HG03354 (cell line): ENCODE measurements around the gene P2RY6.
"Not testable (repeated sequence)": the region's sequence is repeated elsewhere in the genome, so short reads cannot be mapped to it uniquely, and the experiment has no call there.

ENCODE experiments used
- ATAC-seq: cut with Tn5 transposase; IDR thresholded peaks from one replicate; pipeline ENCODE4 v1.9.1; 2021; ENCODE audit warnings: mild to moderate bottlenecking; ENCODE audit not compliant: unreplicated experiment, poor library complexity, severe bottlenecking

The P2RY6 gene

GRCh38 chr11:73273222-73273895 is 1.2 kb downstream of the P2RY6 start:
- no peak for ATAC-seq

GRCh38 chr11:73274191-73274590 is 2.1 kb downstream of the P2RY6 start:
- ATAC-seq: not testable (repeated sequence)

- no peak for ATAC-seq
Measured at GRCh38 chr11:73274722-73275380, 2.7 kb downstream of the P2RY6 start.

DNA sequence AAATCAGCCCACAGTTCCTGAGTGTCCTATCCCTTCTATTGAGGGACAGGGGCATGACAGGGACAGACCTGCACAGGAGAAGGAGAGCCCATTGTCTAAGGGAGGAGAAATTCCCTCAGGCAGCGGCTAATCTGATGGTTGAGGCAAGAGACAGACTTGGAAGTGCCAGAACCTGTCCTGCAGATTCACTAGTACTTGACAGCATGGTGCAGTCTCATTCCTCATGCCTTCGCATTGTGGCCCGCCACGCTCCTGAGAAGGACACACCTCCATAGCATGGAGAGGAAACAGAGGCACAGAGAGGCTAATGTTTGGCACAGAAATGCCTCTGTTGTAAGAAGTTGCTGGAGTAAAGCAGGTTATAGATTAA is 3.2 kb downstream of the P2RY6 start:
- no peak for ATAC-seq

DNA sequence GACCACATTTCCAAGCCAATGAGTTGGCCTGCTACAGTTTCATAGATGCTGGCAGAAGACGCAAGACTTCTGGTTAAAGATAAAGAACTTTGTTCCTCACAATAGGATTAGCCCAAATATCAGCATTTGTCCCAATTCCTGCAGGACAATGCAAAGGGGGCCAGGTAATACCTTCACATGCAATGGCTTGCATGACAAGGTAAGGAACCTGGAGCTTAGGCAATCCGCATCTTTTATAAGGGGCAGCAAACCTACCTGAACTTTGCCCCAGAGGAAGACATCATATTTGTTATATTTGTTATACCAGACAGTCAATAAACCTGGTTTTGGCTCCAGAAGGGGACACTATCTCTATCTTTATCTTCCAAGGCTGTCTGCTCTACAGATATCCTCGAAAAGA is 5.3 kb downstream of the P2RY6 start:
- no peak for ATAC-seq

DNA sequence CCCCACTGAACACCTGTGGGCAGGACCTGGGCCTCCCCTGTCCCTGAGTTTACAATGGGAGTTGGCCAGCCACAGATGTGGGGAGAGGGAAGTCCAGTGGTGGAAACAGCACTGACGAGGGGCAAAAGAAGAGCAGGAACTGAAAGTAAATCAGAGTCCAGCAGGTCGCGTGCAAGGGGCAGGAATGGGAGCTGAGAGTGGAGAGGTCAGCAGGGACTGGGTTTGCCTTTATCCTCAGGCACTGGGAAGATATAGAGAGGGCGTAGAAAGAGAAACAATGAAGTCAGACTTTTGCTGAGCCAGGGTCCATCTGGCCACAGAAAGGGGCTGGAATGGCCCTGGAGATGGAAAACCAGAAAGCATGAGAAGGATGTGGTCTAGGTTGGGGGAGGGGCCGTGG is 8.5 kb downstream of the P2RY6 start:
- no peak for ATAC-seq

GRCh38 chr11:73281201-73281741 is 9.1 kb downstream of the P2RY6 start:
- ATAC-seq: no peak

DNA sequence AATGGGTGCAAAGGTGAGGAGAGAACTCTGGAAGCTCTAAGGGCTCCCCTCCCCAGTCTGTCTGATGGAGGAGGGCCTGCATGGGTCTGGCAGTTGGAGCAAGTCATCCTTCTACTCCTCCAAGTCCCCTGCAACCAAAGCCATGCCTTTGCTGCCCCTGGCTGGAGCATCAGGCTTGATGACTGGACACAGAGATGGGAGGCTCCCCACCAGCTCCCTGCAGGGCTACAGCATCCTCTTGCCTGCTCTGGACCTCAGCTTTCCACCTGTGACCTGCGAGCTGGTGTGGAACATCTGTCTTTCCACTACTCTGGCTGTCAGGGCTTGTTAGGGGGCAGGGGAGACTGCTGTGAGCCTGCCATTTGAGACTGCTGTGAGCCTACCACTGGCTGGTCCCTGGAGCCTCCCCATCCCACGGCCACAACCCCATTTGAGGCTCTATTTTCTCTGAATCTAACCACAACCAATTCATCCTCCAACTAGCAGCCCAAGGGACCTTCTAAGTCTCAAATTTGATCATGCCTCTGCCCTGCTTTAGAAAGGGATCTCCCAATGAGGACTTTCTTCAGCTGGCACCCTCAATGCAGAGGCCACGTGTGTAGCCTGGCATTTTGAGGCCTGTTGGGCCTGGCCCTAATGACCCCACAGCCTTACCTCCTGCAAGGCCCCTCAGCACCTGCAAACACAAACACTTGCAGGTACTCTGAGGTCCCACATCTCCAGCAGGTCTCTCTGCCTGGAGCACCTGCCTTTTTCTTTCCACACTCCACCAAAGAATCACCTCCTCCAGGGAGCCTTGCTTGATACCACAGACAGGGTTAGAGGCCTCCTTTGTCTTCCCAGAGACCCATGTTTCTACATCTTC is 9.9 kb downstream of the P2RY6 start:
- no peak for ATAC-seq

GRCh38 chr11:73283276-73284000 is 11.3 kb downstream of the P2RY6 start:
- ATAC-seq: no peak

GRCh38 chr11:73284106-73284505 is 12.0 kb downstream of the P2RY6 start:
- ATAC-seq: no peak

- no peak for ATAC-seq
Measured at GRCh38 chr11:73285721-73286120, 13.6 kb downstream of the P2RY6 start.

DNA sequence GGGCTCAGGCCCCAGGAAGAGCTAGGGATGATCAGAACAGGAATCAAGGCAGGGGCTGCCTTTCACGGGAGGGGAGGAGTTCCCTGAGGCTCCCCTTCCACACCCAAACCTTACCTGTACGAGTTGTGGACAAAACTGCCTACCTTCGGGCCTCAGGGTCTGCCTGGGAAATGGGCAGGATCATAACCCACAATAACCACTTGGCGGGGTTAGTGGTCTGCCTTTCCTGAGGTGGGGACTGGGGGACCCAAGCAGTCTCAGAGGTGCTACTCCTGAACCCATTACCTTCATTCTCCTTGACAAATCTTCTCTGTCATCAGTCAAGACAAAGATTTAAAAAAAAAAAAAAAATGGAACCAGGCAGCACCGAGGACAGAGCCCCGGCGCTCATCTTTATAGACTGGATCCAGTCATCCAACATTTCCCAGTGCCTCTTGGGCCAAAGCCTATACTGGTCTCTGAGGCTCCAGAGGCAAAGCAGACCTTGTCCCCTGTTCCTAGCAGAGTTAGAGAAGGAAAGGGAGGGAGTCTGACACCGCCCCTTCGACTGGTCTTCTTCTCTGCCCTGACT is 14.2 kb downstream of the P2RY6 start:
- no peak for ATAC-seq

GRCh38 chr11:73287400-73288101 is 15.4 kb downstream of the P2RY6 start:
- no peak for ATAC-seq

DNA sequence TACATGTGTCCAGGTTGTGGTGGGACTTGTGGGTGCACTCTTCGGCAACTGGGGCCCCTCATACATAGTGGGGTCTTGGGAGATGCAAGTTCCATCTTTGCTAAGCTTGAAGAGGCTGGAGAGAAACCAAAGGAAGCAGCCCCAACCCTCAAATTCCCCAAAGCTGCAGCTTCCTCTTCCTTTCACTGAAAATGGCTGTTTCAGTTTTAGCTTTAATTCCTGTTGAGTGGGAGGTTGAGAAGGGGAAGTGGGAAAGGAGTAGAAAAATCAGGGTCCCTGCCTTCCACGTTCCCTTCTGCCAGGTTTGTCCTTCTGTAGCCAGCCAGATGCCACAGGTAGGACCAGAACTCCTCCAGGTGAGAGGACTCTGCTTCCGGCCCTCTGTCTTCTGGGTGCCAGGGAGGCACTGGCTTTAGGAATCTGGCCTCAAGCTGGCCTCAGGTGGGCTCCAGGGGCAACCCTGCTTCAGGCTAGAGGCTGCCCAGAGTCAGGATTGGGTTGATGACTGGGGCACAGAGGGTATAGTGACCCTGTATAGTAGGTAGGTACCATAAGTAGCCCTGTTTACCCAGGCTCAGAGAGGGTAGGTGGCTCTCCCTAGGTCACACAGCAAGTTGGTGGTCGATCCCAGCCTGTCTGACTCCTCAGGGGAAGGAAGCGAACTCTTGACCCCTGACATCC is 16.2 kb downstream of the P2RY6 start:
- no peak for ATAC-seq

DNA sequence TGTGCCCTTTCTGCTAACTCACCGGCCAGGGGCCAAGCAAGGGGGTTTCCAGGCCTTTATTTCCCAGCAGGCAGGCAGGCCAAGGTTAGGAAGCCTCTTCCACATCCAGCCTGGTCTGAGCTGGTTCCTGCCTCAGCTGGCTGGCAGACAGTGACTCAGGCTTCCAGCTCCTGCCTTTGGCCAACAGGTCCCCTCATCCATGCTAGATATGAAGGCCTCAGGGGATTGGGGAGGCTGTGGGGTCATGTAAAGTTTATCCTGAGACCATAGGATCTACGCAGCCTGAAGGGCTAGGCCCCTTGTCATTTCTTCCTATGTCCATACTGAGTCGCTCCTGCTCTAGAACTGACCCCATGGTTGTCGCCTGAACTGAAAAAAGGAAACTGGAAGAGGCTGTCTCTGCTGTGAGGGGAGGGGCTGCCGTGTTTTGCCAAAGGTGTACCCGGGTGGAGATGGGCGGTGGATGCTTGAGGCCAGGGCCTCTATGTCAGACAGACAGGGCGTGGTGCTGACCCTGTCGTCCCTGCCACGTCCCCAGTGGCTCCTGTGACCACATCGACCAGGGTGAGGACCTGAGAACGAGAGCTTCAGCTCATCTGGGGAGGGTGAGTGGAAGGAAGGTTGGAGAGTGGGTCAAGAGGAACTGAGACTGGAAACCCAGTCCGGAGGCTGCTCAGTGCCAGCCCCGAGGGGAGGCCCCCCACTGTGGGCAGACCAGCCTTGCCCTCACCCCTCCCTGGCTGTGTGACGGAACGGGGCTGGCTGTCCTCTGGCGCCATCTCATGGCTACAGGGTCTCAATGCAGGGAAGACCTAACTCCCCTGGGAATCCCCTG is 17.0 kb downstream of the P2RY6 start:
- peak; percentile 69 for ATAC-seq

- no peak for ATAC-seq
Measured at GRCh38 chr11:73290536-73290935, 18.4 kb downstream of the P2RY6 start.

GRCh38 chr11:73291196-73291595 is 19.1 kb downstream of the P2RY6 start:
- ATAC-seq: no peak
